GM21447 (cell line): Measurements from ENCODE around the gene ZIC3.
"Not testable (repeated sequence)": the region's sequence is repeated elsewhere in the genome, so short reads cannot be mapped to it uniquely, and the experiment has no call there.

Experiments
- ATAC-seq: cut with Tn5 transposase; IDR thresholded peaks from one replicate; pipeline ENCODE4 v1.9.1; 2021; ENCODE audit not compliant: unreplicated experiment

ZIC3 gene

DNA sequence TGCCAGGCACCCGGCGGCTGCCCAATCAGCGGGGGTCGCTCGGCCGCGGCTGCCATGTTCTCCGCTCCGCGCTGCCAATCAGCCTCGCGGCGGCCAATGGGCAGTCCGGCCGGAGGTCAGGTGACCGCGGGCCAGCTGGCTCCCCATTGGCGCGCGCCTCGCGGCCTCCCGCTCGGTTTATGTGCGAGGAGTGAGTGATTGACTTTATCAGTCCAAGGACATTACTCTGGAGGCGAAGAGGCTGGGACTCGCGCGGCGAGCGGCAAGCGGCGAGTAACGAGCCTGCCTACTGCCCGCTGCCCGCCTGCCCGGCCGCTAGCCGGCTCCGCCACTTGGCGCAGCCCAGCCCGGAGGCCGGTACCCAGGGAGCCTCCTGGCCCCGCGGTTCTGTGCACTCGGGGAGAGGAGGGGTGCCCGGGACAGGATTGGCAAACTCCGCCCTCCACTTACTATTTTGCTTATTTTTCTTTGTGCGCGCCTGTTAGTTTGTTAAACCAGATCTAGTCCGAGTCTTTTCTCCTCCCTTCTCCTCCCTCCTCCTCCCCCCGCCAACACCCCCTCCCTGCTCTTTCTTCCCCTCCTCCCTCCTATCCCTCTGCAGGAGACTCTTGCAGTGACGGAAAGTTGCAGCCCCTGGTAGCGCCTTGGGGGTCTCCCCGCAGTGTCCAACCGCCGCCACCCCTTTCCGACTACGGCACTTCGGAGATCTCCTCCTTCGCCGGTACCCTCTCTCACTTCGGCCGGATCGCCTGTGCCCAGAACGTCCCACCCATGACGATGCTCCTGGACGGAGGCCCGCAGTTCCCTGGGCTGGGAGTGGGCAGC, at the start of gene ZIC3:
Gene ZIC3 (plus strand): TSS at position 207 of the 825 bp plus-strand sequence. CDS start 565 bp downstream, at position 772.
- no peak for ATAC-seq

DNA sequence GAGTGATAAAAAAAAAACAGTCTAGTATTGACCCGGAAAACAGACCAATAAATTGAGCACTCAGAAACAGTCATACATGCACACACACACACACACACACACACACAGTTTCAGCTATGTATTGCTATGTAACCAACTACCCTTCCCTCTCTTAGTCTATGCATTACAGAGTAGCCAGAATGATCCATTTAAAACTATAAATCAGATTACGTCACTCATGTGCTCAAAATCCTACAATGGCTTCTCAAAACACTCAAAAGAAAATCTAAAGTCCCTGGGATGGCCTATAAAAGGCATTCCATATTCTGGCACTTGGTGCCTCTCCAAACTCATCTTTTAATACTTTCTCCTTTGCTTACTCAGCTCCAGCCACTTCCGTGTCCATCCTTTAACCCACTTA, 46.5 kb upstream of the ZIC3 start:
- no peak for ATAC-seq

DNA sequence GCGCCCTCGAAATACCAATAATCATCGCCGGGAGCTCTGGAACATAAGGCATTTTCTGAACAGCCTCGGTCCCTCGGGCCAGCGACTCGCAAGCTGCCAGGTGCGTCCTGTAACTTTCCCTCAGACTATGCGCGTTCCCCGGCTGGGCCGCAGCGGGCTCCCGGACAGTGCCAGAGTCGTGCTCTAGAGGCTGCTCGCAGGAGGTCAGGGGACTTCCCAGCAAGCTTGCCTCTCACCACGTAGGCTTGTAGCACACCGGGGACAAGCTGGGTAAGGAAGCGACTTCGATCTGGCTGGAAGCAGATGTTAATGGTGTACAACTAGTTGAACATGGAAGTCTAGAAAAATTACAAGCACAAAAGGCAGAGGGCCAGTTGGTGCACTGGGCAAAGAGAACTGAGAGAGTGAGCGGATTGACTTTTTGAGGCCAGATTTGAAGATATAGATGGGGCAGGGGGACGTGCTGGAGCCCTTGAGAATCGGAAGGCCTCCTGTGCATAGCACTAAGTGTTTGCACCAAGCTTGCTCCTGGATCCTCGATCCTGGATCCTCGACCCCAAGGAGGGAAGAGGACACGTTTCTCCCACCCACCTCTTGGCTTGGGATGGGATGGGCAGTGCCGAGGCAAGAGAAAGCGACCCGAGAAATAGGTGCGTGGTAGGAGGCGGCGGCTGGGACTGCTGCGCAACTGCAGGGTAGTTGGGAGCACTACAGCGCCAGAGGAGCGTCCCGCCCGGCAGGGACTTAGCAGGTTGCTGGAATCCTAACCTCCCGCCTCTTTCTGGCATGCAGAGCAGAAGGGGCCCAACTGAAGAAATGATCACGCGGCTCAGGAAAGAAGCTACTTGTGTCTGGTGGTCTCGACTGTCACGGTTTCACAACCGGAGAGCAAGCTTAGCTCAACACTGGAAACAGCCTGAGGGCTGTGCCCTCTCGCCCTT, 19.9 kb upstream of the ZIC3 start:
- no peak for ATAC-seq

DNA sequence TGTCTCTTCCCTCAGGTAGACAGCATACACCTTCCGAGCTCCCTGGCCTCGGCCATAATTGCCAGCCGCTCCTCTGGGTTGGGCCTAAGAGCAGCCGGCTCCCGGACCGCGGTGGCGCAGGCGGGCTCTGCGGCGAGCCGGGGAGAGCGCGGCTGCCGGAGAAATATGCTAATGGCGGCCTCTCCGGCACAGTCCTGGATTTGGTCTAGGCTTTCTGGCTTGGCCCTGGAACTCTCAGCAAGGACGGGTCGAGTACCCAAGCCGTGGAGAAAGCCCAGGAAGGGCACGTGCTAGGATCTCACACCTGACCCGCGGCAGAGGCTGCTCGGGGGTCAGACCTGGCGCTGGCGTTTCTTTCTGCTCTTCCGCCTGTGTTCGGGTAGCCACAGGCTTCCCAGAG, 18.6 kb upstream of the ZIC3 start:
- ATAC-seq = no peak

DNA sequence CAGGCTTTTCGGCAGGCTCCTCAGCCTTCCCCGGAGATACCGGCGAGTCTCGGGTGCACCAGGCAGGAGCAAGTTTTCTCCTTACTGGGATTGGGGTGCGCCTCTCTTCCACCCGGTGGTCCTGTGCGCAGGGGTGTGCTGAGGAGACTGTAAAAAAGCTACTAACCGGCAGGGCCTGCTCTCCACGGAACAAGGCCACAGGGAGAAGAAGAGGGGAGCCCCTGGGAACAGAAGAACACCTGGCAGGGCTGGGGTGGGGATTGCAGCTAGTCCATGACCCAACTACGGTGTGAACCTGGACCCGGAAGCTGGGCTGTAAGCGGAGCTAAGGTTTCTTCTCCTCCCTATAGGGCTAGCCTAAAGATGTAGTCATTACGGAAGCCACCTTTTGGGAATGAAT, 17.7 kb upstream of the ZIC3 start:
- no peak for ATAC-seq

DNA sequence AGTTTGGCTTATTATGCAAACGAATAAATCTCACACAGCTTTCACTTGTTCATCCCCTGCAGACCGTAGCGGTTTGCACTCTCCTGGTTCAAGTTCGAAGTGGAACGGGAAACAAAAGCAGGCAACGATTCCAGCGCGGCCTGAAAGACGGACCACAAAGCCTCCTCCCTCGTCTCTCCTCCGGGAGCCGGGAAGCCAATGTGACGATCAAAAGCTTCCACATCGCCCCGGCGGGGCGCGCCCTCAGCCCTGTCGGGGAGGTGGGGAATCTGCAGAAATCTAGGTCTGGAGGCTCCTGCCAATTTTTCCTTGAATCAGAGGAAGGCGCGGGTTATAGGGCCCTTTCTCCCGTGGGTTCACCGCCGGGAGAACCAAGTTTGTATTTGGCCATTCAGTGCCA, 16.9 kb upstream of the ZIC3 start:
- no peak for ATAC-seq

DNA sequence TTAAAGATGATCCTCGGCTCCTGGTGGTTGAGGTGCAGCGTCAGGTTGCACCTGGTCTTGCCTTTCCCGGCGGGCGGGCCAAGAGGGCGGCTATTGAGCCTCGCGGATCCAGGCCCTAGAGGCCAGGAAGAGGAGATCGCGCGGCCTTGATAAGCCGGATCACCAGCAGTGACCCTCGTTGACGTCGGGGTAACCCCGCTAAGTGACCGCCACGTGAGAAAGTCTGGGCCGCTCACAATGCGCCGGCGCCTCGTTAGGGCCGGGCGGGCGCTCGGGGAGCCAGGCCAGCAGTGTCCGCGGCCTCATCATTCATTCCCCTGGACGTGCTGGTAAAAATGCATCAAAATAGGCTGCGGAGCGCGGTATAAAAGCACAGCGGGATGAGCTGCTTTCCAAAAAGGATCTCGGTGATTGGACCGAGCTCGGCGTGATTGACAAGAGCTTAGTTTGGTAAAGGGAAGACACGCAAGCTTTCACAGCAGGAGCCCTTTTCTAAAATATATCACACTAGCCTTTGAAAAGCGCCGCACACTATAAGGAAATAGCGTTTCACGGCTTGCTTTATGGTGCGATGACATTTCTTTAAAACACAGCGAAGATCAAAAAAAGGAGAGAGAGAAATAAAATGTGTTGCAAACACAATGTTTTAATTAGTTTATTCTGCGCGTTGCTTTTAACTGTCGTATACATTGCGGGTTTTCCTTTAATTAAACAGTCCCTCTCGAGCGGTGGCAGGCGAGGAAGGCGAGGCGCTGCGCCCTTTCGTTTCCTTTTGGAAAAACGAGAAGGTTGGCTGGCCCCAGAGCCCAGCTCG, 15.9 kb upstream of the ZIC3 start:
- no peak for ATAC-seq

DNA sequence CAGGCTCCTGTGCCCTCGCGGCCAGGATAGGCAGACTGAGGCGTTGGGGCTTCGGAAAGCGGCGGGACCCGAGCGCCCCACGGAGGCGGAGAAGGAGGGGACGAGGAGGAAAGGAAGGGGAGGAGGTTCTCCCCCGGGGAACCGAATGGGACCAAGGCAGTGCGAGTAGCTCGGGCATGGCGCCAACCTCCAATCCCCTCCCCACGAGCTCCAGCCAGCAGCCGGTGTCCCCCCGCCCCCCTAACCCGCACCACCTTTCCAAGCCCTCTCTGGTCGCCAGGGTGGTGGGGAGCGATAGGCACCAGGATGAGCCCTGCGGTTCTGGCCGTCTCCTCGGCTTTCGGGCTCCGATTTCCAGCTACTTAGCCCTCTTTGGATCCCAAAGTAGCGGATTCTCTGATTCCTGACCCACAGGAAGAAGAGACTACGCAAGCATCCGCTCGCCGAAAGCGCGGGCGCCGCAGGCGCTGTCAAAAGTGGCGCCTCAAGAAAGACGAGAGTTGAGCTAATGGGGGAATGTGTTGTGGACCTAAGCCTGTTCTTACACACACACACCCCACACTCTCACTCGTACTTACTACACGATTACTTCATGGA, 15.2 kb upstream of the ZIC3 start:
- ATAC-seq = no peak

DNA sequence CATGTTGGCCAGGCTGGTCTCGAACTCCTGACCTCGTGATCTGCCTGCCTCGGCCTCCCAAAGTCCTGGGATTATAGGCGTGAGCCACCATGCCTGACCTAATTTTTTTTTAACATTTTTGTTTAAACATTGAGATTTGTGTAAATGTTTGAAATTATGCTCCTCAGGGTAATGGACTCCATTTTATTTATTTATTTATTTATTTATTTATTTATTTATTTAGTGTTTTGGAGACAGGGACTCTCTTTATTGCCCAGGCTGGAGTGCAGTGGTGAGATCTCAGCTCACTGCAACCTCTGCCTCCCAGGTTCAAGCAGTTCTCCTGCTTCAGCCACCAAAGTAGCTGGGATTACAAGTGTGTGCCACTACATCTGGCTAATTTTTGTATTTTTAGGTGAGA, 13.8 kb upstream of the ZIC3 start:
- ATAC-seq = not testable (repeated sequence)

DNA sequence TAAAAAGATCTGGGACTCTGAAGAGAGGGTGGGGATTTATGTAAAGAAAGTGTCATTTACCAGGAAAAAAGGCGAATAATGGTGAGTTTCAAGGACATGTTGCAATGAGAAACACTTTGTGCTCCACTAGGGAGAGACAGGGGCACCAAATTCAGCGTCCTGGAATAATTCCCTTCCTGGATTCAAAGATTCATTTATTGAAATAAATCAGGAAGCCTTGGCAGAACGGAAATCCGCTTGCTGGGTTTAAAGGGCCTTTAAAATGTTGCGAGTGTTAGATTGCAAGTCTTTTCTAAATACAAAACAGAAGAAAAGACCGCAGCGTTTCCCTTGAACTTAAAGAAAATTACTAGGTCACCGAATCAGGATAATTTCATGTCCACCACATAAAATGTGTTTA, 3.8 kb upstream of the ZIC3 start:
- no peak for ATAC-seq

DNA sequence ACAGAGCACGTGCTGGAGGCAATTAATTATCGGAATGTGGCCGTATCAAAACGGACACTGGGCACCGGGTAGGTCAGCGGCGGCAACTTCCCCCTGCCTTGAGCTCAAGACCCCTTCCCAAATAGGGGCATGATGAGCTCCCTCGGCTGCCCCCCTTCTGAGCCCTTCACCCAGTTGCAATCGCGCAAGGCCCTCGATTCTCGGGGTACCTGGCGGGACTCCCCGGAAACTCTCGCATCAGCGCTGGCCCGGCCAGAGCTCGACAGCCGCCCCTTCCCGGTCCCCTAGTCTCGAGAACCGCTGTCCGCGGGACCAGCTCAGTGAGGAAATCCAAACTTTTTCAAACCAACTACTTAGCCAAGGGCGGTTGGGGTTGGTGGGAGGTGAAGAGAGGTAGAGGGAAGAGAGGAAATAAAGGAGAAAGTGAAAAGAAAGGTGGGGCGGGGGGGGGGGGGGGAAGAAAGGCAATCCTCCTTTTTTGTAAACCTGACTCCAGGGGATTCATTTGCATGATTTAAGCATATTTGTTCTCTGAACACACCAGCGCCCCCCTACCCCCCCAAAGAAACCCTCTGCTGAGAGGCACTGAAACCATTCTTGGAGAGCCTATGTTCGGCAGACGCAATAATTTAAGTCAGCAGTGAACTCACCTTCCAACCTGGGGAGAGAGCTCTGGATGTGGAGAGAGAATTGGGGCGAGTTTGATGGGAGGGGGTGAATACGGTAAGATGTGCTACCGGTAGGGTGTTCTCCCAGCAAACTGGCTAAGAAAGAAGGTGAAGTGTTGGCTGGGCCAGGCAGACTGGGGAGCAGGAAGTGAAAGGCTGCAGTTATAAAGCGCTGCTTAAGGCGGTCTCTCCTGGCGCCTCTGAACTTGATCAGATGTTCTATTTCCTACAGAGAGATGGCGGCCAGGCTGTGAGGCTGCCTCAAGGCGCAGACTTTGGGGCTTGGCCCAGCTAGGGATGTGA, 2.0 kb upstream of the ZIC3 start:
- ATAC-seq = no peak

DNA sequence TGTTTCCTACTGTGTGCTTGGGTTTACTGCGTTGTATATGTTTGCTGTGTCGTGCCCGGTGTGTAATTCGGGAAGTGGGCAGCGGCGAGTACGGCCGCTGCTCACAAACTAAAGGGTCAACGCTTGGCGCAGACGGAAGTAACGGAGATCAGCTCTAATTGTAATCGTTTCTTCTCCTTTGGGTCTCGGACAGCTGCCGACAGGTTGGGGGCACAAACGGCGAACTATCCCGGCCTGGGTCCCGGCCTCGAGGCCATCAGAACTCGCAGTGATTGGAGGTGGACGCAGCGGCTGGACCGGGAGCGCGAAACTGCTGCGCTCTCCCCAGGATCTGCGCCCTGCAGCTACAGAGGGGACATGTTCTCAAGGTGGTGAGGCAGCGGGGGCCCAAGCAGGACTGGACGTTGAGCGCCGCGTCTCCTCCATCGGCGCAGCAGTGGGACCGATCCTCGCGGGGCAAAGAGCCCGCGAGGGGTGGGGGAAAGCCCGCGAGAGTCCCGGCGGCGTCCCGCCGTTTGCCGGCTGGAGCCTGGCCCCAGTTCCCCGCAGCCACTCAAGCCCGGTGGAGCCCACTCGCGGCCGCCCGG, 516 bp upstream of the ZIC3 start:
- no peak for ATAC-seq

DNA sequence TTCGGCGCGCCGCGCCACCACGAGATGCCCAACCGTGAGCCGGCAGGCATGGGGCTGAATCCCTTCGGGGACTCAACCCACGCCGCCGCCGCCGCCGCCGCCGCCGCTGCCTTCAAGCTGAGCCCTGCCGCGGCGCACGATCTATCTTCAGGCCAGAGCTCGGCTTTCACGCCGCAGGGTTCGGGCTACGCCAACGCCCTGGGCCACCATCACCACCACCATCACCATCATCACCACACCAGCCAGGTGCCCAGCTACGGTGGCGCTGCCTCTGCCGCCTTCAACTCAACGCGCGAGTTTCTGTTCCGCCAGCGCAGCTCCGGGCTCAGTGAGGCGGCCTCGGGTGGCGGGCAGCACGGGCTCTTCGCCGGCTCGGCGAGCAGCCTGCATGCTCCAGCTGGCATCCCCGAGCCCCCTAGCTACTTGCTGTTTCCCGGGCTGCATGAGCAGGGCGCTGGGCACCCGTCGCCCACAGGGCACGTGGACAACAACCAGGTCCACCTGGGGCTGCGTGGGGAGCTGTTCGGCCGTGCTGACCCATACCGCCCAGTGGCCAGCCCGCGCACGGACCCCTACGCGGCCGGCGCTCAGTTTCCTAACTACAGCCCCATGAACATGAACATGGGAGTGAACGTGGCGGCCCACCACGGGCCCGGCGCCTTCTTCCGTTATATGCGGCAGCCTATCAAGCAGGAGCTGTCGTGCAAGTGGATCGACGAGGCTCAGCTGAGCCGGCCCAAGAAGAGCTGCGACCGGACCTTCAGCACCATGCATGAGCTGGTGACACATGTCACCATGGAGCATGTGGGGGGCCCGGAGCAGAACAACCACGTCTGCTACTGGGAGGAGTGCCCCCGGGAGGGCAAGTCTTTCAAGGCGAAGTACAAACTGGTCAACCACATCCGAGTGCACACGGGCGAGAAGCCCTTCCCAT, 1.1 kb downstream of the ZIC3 start:
- no peak for ATAC-seq

DNA sequence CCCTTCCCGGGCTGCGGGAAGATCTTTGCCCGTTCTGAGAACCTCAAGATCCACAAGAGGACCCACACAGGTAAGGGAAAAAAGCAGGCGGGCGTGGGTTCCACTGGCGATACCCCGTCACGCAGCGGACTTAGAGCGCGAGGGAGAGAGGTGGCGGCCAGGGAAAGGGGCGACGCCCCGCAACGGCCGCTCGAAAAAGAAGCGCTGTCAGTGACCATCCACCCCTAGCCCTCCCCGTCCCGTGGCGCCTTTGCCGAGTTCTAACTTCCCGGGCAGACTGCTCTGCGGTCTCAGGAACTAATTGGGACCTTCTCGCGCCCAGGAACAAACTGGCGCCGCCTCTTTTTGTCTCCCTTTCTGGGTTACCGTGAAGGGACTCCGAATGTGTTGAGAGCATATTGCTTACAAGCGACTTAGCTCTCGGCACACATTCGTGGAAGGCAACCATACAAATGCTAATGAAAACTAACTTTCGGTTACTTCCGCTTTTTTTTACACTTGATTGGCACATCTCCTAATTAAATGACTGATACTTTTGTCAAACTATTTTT, 1.8 kb downstream of the ZIC3 start:
- ATAC-seq = no peak

DNA sequence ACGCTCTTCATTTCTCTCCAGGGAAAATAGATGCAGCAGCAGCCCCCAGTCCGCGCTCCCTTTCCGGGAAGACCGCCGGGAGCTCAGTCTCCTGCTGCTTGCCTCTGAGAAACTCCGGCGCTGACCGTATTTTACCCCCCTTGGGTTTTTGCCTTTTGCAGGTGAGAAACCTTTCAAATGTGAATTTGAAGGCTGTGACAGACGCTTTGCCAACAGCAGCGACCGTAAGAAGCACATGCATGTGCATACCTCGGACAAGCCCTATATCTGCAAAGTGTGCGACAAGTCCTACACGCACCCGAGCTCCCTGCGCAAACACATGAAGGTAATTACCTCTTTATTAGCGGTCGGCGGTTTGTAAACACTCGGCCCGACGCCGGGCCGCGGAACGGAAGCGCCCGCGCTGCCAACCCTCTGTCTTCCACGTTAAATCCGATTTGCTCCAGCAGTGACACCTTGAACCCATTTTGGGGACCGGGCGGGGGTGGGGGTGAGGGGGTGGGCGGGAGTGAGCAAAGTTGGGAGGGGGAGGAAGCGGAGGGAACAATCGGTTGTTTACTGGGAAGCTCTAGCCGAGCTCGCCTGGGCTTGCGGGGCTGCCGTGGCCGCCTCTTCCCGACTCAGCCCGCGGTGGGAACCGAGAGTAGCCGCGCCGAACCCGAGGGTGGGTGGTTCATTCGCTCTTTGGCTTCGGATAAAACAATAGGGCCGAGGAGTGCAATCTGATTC, 3.0 kb downstream of the ZIC3 start:
- ATAC-seq = no peak

DNA sequence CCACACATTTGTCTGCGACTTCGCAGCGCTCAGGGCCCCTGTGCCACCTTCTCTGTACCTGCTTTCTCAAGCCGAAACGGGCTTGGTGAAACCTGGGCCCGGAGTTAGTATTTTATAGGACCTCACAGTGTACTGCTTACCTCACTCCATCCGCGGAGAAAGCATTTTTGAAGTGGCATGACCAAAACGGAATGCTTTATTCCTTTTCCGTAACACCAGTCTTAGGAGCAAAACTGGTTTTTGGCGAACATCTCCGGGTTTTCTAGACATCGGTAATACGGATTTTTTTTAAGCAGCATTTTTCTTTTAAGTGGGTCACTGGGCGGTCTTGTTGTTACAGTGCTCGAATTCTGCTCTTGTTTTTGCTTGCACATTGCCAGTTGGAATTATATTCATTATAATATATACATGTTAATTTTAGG, 3.6 kb downstream of the ZIC3 start:
- no peak for ATAC-seq
